Kidney epithelial cell (primary cell): ENCODE data around the gene NAP1L5. TPM values are rescaled to one million over a fixed set of nuclear protein-coding genes. Genes with fewer than 3 reads are reported as not detected.

Source experiments
- DNase-seq: peaks from one replicate; pipeline ENCODE4 v3.0.0-alpha.2; 2010; ENCODE audit warnings: low read depth
- H3K27me3 ChIP-seq: 2 replicates; pipeline ENCODE4 v1.6.0; 2011; ENCODE audit warnings: low read length; ENCODE audit not compliant: control insufficient read depth, insufficient read depth
- H3K36me3 ChIP-seq: 2 replicates; pipeline ENCODE4 v1.5.1; 2011; ENCODE audit warnings: low read length; ENCODE audit not compliant: control insufficient read depth, insufficient read depth
- H3K4me3 ChIP-seq: 2 replicates; pipeline ENCODE4 v1.5.1; 2011; ENCODE audit warnings: low read depth, mild to moderate bottlenecking, control low read depth, low read length
- CTCF ChIP-seq: IDR thresholded peaks from 2 replicates; pipeline ENCODE4 v1.5.1; 2011; ENCODE audit warnings: mild to moderate bottlenecking, moderate library complexity, low read length, control low read depth, inconsistent platforms; ENCODE audit not compliant: insufficient read depth, poor library complexity, severe bottlenecking
- total RNA-seq: library from RNA; depleted of rRNA; stranded (reverse); fragments of >200 nt; gene quantifications from 2 replicates; pipeline ENCODE4 v1.2.3, GENCODE V29; 2015

The NAP1L5 gene
- total RNA-seq, 1 donor from 2014 or later = 0.96 TPM

- Histone ChIP-seq H3K27me3 (no peaks in the 10 kb centered on the region), H3K4me3 (no peak overlapping the region), H3K36me3 (no peaks in the 10 kb centered on the region)
- TF ChIP-seq CTCF = no peak
- no peak for DNase-seq
These were observed 51.6 kb downstream of the NAP1L5 start for GRCh38 chr4:88645994-88646393.

Other genes with a start within 250 kb of the NAP1L5 start
- gene HERC5, start 240.7 kb downstream of the NAP1L5 start, total RNA-seq = 4.9 and 6.6 TPM in 2 replicates
- gene PYURF, start 174.1 kb downstream of the NAP1L5 start, total RNA-seq = 79.5 and 88.2 TPM in 2 replicates
- 6.6 and 7.2 TPM in 2 replicates for gene HERC3, start 105.3 kb downstream of the NAP1L5 start, total RNA-seq